Thoracic aorta (tissue), 2 donors: ENCODE measurements around the gene HKDC1. TPM values are rescaled to one million over a fixed set of nuclear protein-coding genes. Genes with fewer than 3 reads are reported as not detected.

Source experiments
- ATAC-seq: fragments of 150-250 bp; one replicate; pipeline ENCODE4 v1.8.0; 2017; ENCODE audit warnings: low read depth; ENCODE audit not compliant: insufficient number of reproducible peaks, low FRiP score
- DNase-seq: peaks from one replicate; pipeline ENCODE4 v3.0.0-alpha.2; 2020; ENCODE audit warnings: low spot score
- H3K27ac ChIP-seq, 2 donors: fragments of 200-600 bp; sonication (generic); 1 replicate in 1 of 2; 2 replicates in 1 of 2; pipeline ENCODE4 v1.5.1; 2016; ENCODE audit warnings: mild to moderate bottlenecking in 2 of 2, moderate library complexity in 2 of 2
- H3K27me3 ChIP-seq: fragments of 200-600 bp; sonication (generic); replicated peaks from 2 replicates; pipeline ENCODE4 v1.6.0; 2016; ENCODE audit warnings: mild to moderate bottlenecking; ENCODE audit not compliant: insufficient read depth
- H3K36me3 ChIP-seq: fragments of 200-600 bp; sonication (generic); one replicate; pipeline ENCODE4 v1.5.1; 2016
- H3K4me1 ChIP-seq, 2 donors: fragments of 200-600 bp; sonication (generic); 1 replicate in 1 of 2; 2 replicates in 1 of 2; pipeline versions ENCODE4 v1.5.1 to v1.6.0; 2016; ENCODE audit warnings: low read depth in 2 of 2, mild to moderate bottlenecking in 1 of 2; ENCODE audit not compliant: control insufficient read depth in 1 of 2
- H3K4me3 ChIP-seq: fragments of 200-600 bp; sonication (generic); 2 replicates; pipeline ENCODE4 v1.5.1; 2016; ENCODE audit warnings: mild to moderate bottlenecking
- H3K9me3 ChIP-seq: fragments of 200-600 bp; sonication (generic); 2 replicates; pipeline ENCODE4 v1.5.1; 2016
- CTCF ChIP-seq: fragments of 200-600 bp; sonication (generic); IDR thresholded peaks from one replicate; pipeline ENCODE4 v1.5.1; 2019; ENCODE audit warnings: antibody characterized with exemption
- total RNA-seq, 2 donors: library from RNA; depleted of rRNA; stranded (reverse); fragments of >200 nt; gene quantifications; one replicate each; pipeline versions ENCODE4 v1.1.0 to v1.2.3, GENCODE V29; 2016

Gene HKDC1
- total RNA-seq, 2 donors from 2014 or later, result 0.14 TPM; not detected in 1

- Histone ChIP-seq H3K9me3 (no peaks in the 10 kb centered on the region), H3K4me3 (no peak overlapping the region), H3K4me1 (no peaks in the 10 kb centered on the region), H3K27ac (no peak overlapping the region), H3K36me3 (peaks cover 54% of the 10 kb centered on the region), H3K27me3 (no peaks in the 10 kb centered on the region)
- ATAC-seq (no peak), DNase-seq (no peak)
- TF ChIP-seq CTCF, result no peak
Measured at GRCh38 chr10:69201045-69201444, 19.1 kb upstream of the HKDC1 start.

GRCh38 chr10:69202332-69202731, 17.8 kb upstream of the HKDC1 start:
- no peak for TF ChIP-seq CTCF
- Histone ChIP-seq H3K36me3 (peaks cover 54% of the 10 kb centered on the region), H3K4me1 (no peaks in the 10 kb centered on the region), H3K4me3 (no peak overlapping the region), H3K27me3 (no peaks in the 10 kb centered on the region), H3K9me3 (no peaks in the 10 kb centered on the region), H3K27ac (no peak overlapping the region)
- ATAC-seq, result no peak
- no peak for DNase-seq

GRCh38 chr10:69208761-69209160, 11.4 kb upstream of the HKDC1 start:
- no peak overlapping the region for H3K27ac ChIP-seq
- H3K9me3 ChIP-seq, result no peaks in the 10 kb centered on the region
- no peak for ATAC-seq
- no peaks in the 10 kb centered on the region for H3K27me3 ChIP-seq
- H3K36me3 ChIP-seq, result peaks cover 39% of the 10 kb centered on the region
- TF ChIP-seq CTCF, result no peak
- DNase-seq, result no peak
- no peaks in the 10 kb centered on the region for H3K4me1 ChIP-seq
- H3K4me3 ChIP-seq, result no peak overlapping the region

- DNase-seq (no peak), ATAC-seq (no peak)
- Histone ChIP-seq H3K36me3 (peaks cover 30% of the 10 kb centered on the region), H3K27ac (no peak overlapping the region), H3K4me1 (no peaks in the 10 kb centered on the region), H3K4me3 (no peak overlapping the region), H3K27me3 (no peaks in the 10 kb centered on the region), H3K9me3 (no peaks in the 10 kb centered on the region)
- no peak for TF ChIP-seq CTCF
Measured at GRCh38 chr10:69209787-69210484, 10.2 kb upstream of the HKDC1 start.

GRCh38 chr10:69211104-69211503, 9.0 kb upstream of the HKDC1 start:
- no peaks in the 10 kb centered on the region for H3K27me3 ChIP-seq
- ATAC-seq, result no peak

More at GRCh38 chr10:69211104-69211503, 9.0 kb upstream of the HKDC1 start:
- no peak overlapping the region for H3K27ac ChIP-seq
- DNase-seq, result no peak
- no peaks in the 10 kb centered on the region for H3K4me1 ChIP-seq
- H3K4me3 ChIP-seq, result no peak overlapping the region
- no peaks in the 10 kb centered on the region for H3K9me3 ChIP-seq
- H3K36me3 ChIP-seq, result peaks cover 19% of the 10 kb centered on the region
- no peak for TF ChIP-seq CTCF
